ENCODE measurements around the gene TAF10.

The TAF10 gene

GRCh38 chr11:6571434-6572008, 40.5 kb downstream of the TAF10 start:
- Histone ChIP-seq H3K4me1 (ENCODE audit: control insufficient read depth, insufficient read depth, low read length) (peaks cover 13% of the 10 kb centered on the region), H3K27me3 (ENCODE audit: control insufficient read depth, insufficient read depth, low read length) (no peaks in the 10 kb centered on the region), H3K9ac (ENCODE audit: low read length) (no peak overlapping the region), H3K27ac (ENCODE audit: low read depth, low read length) (no peak overlapping the region), H3K36me3 (ENCODE audit: control insufficient read depth, insufficient read depth, low read length) (no peaks in the 10 kb centered on the region), H3K4me3 (ENCODE audit: low read length) (no peak overlapping the region)

- Histone ChIP-seq H3K4me3 (ENCODE audit: low read length) (no peak overlapping the region), H3K27ac (ENCODE audit: low read depth, low read length) (no peak overlapping the region), H3K9ac (ENCODE audit: low read length) (no peak overlapping the region), H3K27me3 (ENCODE audit: control insufficient read depth, insufficient read depth, low read length) (no peaks in the 10 kb centered on the region), H3K4me1 (ENCODE audit: control insufficient read depth, insufficient read depth, low read length) (peaks cover 8% of the 10 kb centered on the region), H3K36me3 (ENCODE audit: control insufficient read depth, insufficient read depth, low read length) (no peaks in the 10 kb centered on the region)
Observed at GRCh38 chr11:6570691-6571427, 41.2 kb downstream of the TAF10 start.

DNA sequence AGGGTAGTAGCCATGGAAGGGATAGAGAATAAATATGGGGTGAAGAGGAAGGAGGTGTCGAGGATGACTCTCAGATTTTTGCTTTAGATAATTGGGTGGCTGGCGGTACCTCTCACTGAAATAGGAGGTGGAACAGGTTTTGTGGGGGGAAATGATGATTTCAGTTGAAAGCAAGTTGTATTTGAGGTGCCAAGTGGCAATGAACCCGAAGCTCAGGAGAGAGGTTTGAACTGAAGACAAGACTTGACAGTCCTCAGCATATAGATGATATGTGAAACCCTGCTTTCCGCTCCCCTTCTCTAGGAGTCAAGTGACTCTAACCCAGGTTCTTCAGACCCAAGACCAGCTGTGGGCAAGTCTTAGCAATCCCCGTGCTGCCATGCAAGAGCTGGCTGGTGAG, 42.3 kb downstream of the TAF10 start:
- peaks cover 8% of the 10 kb centered on the region for H3K4me1 ChIP-seq (ENCODE audit: control insufficient read depth, insufficient read depth, low read length)
- no peaks in the 10 kb centered on the region for H3K27me3 ChIP-seq (ENCODE audit: control insufficient read depth, insufficient read depth, low read length)
- H3K27ac ChIP-seq (ENCODE audit: low read depth, low read length) = no peak overlapping the region
- no peaks in the 10 kb centered on the region for H3K36me3 ChIP-seq (ENCODE audit: control insufficient read depth, insufficient read depth, low read length)
- no peak overlapping the region for H3K9ac ChIP-seq (ENCODE audit: low read length)
- H3K4me3 ChIP-seq (ENCODE audit: low read length) = no peak overlapping the region

- no peak overlapping the region for H3K27ac ChIP-seq (ENCODE audit: low read depth, low read length)
- H3K36me3 ChIP-seq (ENCODE audit: control insufficient read depth, insufficient read depth, low read length) = no peaks in the 10 kb centered on the region
Observed at GRCh38 chr11:6568191-6568918, 43.7 kb downstream of the TAF10 start.

GRCh38 chr11:6567371-6567745, 44.7 kb downstream of the TAF10 start:
- H3K9ac ChIP-seq (ENCODE audit: low read length) = no peak overlapping the region
- no peak overlapping the region for H3K27ac ChIP-seq (ENCODE audit: low read depth, low read length)

More at GRCh38 chr11:6568191-6568918, 43.7 kb downstream of the TAF10 start:
- no peaks in the 10 kb centered on the region for H3K27me3 ChIP-seq (ENCODE audit: control insufficient read depth, insufficient read depth, low read length)
- no peak overlapping the region for H3K9ac ChIP-seq (ENCODE audit: low read length)
- peaks cover 8% of the 10 kb centered on the region for H3K4me1 ChIP-seq (ENCODE audit: control insufficient read depth, insufficient read depth, low read length)
- H3K4me3 ChIP-seq (ENCODE audit: low read length) = no peak overlapping the region

DNA sequence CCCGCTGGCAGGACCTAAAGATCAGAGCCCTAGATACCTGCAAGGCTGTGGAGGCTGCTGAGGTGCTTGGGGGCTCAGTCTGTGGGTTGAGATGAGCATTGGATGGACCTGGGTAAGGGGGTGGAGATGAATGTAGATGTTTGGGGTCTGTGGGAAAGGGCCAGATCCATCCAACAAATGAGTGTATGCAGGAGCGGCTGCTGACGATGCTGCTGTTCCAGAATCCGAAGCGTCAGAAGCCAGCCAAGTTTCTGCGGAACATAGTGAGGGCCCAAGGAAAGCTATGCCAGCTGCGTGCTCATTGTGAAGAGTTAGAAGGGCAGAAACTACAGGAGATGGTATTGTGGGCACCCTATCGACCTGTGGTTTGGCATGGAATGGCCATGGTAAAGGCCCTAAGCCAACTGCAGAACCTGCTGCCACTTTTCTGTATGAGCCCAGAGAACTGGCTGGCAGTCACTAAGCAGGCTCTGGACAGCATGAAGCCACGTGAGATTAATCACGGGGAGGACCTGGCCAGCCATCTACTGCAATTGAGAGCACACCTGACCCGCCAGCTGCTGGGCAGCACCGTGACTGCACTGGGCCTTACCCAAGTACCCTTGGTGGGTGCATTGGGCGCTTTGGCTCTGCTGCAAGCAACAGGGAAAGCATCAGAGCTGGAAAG, 45.2 kb downstream of the TAF10 start:
- no peak overlapping the region for H3K9ac ChIP-seq (ENCODE audit: low read length)
- H3K27ac ChIP-seq (ENCODE audit: low read depth, low read length) = no peak overlapping the region
- H3K4me3 ChIP-seq (ENCODE audit: low read length) = no peak overlapping the region
- no peaks in the 10 kb centered on the region for H3K36me3 ChIP-seq (ENCODE audit: control insufficient read depth, insufficient read depth, low read length)
- H3K4me1 ChIP-seq (ENCODE audit: control insufficient read depth, insufficient read depth, low read length) = peaks cover 5% of the 10 kb centered on the region
- no peaks in the 10 kb centered on the region for H3K27me3 ChIP-seq (ENCODE audit: control insufficient read depth, insufficient read depth, low read length)

More at GRCh38 chr11:6567371-6567745, 44.7 kb downstream of the TAF10 start:
- Histone ChIP-seq H3K4me3 (ENCODE audit: low read length) (no peak overlapping the region), H3K4me1 (ENCODE audit: control insufficient read depth, insufficient read depth, low read length) (peaks cover 8% of the 10 kb centered on the region), H3K36me3 (ENCODE audit: control insufficient read depth, insufficient read depth, low read length) (no peaks in the 10 kb centered on the region), H3K27me3 (ENCODE audit: control insufficient read depth, insufficient read depth, low read length) (no peaks in the 10 kb centered on the region)

DNA sequence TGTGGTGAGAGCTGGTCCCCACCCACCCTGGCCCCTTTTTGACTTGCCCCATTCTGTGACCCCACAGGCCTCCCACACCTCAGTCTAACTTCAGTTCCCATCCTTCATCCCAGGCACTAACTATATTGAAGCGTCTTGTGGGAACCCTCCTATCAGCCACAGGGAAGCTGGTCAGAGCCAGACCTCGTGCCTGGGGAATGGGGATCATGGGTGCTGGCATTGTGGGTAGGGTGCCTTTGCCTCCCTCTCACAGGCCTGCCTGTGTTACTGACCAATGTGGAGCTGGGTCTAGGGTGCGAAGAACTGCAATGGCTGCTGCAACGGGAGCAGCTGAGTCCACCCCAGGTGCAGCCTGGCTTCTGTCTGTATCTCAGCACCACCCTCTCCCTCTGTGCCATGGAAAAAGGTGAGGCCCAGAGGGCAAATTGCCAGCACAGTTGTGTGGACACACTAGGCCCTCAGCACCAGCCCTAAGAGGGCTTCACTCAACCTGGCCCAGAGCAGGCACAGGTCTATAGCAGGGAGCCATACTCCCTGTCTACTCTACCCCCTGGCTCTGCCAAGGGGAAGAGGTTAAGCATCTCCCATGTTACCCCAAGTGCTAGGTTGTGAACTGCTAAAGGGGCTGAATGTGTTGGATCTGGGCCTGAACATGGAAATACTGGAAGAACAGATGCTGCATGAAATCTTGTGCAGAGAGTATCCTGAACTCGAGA, 45.9 kb downstream of the TAF10 start:
- Histone ChIP-seq H3K9ac (ENCODE audit: low read length) (no peak overlapping the region), H3K27me3 (ENCODE audit: control insufficient read depth, insufficient read depth, low read length) (no peaks in the 10 kb centered on the region), H3K27ac (ENCODE audit: low read depth, low read length) (no peak overlapping the region), H3K4me1 (ENCODE audit: control insufficient read depth, insufficient read depth, low read length) (peaks cover 5% of the 10 kb centered on the region), H3K36me3 (ENCODE audit: control insufficient read depth, insufficient read depth, low read length) (no peaks in the 10 kb centered on the region), H3K4me3 (ENCODE audit: low read length) (no peak overlapping the region)

GRCh38 chr11:6565325-6565724, 46.7 kb downstream of the TAF10 start:
- Histone ChIP-seq H3K4me1 (ENCODE audit: control insufficient read depth, insufficient read depth, low read length) (peaks cover 5% of the 10 kb centered on the region), H3K9ac (ENCODE audit: low read length) (no peak overlapping the region), H3K36me3 (ENCODE audit: control insufficient read depth, insufficient read depth, low read length) (no peaks in the 10 kb centered on the region), H3K27me3 (ENCODE audit: control insufficient read depth, insufficient read depth, low read length) (no peaks in the 10 kb centered on the region), H3K27ac (ENCODE audit: low read depth, low read length) (no peak overlapping the region), H3K4me3 (ENCODE audit: low read length) (no peak overlapping the region)

DNA sequence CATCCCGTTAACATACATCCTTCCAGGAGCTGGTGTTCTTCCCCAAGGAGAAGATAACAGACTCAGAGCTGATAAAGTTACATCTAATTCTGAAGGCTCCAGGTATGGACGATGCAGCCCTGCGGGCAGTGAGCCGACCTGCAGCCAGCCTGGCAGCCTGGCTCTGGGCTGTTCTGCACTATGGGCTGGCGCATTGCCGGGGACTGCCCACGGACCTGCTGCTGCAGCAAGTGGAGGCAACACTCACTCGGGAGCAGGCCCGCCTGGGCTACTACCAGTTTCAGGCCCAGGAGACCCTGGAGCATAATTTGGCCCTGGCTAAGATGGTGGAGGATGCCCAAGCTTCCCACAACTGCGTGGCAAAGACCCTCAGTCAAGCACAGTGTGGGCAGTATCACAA, 48.3 kb downstream of the TAF10 start:
- H3K9ac ChIP-seq (ENCODE audit: low read length) = no peak overlapping the region
- H3K27ac ChIP-seq (ENCODE audit: low read depth, low read length) = no peak overlapping the region
- no peak overlapping the region for H3K4me3 ChIP-seq (ENCODE audit: low read length)
- H3K4me1 ChIP-seq (ENCODE audit: control insufficient read depth, insufficient read depth, low read length) = peaks cover 4% of the 10 kb centered on the region
- H3K27me3 ChIP-seq (ENCODE audit: control insufficient read depth, insufficient read depth, low read length) = no peaks in the 10 kb centered on the region
- H3K36me3 ChIP-seq (ENCODE audit: control insufficient read depth, insufficient read depth, low read length) = no peaks in the 10 kb centered on the region

DNA sequence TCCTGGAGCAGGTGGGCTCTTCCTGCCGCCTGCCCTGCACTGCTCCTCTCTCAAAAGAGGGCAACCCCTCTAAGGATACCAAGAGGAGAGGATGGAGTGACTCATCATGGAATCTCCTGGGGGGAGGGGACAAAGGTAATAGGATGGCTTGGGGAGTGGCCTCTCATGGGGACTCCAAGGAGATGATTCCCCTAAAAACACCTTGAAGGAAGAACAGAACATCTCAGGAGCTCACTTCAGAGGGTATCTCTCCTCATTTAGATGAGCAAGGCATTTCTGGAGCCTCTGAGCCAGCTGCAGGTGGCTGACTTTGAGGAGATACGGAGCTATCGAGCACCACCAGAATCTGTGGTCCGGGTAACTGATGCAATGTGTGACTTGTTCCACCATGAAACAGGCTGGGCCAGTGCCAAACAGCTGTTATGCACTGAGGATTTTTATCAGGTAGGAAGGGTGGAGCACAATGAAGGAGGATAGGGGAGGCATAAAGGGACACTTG, 48.8 kb downstream of the TAF10 start:
- Histone ChIP-seq H3K36me3 (ENCODE audit: control insufficient read depth, insufficient read depth, low read length) (no peaks in the 10 kb centered on the region), H3K27me3 (ENCODE audit: control insufficient read depth, insufficient read depth, low read length) (no peaks in the 10 kb centered on the region), H3K9ac (ENCODE audit: low read length) (no peak overlapping the region), H3K4me3 (ENCODE audit: low read length) (no peak overlapping the region), H3K4me1 (ENCODE audit: control insufficient read depth, insufficient read depth, low read length) (no peaks in the 10 kb centered on the region), H3K27ac (ENCODE audit: low read depth, low read length) (no peak overlapping the region)

- H3K4me3 ChIP-seq (ENCODE audit: low read length) = no peak overlapping the region
- no peaks in the 10 kb centered on the region for H3K4me1 ChIP-seq (ENCODE audit: control insufficient read depth, insufficient read depth, low read length)
- no peak overlapping the region for H3K27ac ChIP-seq (ENCODE audit: low read depth, low read length)
- no peaks in the 10 kb centered on the region for H3K36me3 ChIP-seq (ENCODE audit: control insufficient read depth, insufficient read depth, low read length)
- H3K27me3 ChIP-seq (ENCODE audit: control insufficient read depth, insufficient read depth, low read length) = no peaks in the 10 kb centered on the region
- H3K9ac ChIP-seq (ENCODE audit: low read length) = no peak overlapping the region
Observed at GRCh38 chr11:6561288-6561687, 50.7 kb downstream of the TAF10 start.

All from rectal smooth muscle tissue (tissue), 1 donor.